Left lung (tissue), 10 donors: ENCODE results near the gene CLTCL1. TPM values are rescaled to one million over a fixed set of nuclear protein-coding genes. Genes with fewer than 3 reads are reported as not detected.
"Not testable (repeated sequence)": the region's sequence is repeated elsewhere in the genome, so short reads cannot be mapped to it uniquely, and the experiment has no call there.

ENCODE experiments used
- ATAC-seq: fragments of 200-7000 bp; cut with Tn5 transposase; one replicate; pipeline ENCODE4 v1.9.1; 2020; ENCODE audit warnings: moderate library complexity
- DNase-seq, 4 donors: peaks; one replicate each; pipeline ENCODE4 v3.0.0-alpha.2; 2013 to 2020
- H3K27ac ChIP-seq, 2 donors: fragments of 200-600 bp; sonication (generic) in 1 of 2; one replicate each; pipeline versions ENCODE4 v1.5.0 to v1.8.0; 2020 to 2021
- H3K27me3 ChIP-seq, 2 donors: fragments of 200-600 bp; sonication (generic) in 1 of 2; one replicate each; pipeline versions ENCODE4 v1.5.0 to v1.8.0; 2020 to 2021
- H3K36me3 ChIP-seq, 2 donors: fragments of 200-600 bp; sonication (generic) in 1 of 2; one replicate each; pipeline versions ENCODE4 v1.5.0 to v1.8.0; 2020 to 2021
- H3K4me1 ChIP-seq, 2 donors: fragments of 200-600 bp; one replicate each; pipeline ENCODE4 v1.8.0; 2021
- H3K4me3 ChIP-seq, 2 donors: fragments of 200-600 bp; sonication (generic) in 1 of 2; one replicate each; pipeline versions ENCODE4 v1.5.0 to v1.8.0; 2020 to 2021; ENCODE audit warnings: mild to moderate bottlenecking in 1 of 2
- H3K9me3 ChIP-seq, 2 donors: fragments of 200-600 bp; sonication (generic) in 1 of 2; one replicate each; pipeline versions ENCODE4 v1.5.0 to v1.8.0; 2020 to 2021
- CTCF ChIP-seq, 2 donors: fragments of 200-600 bp; sonication (generic) in 1 of 2; IDR thresholded peaks; one replicate each; pipeline versions ENCODE4 v1.5.0 to v1.8.0; 2021; ENCODE audit warnings: antibody characterized with exemption in 2 of 2
- intact Hi-C, 2 donors: fragments of 100-400 bp; cut with DNase I; formaldehyde crosslinking; loops; one replicate each; pipeline versions ENCODE4 v1.11.2 to v1.14.2; 2022
- polyA plus RNA-seq, 6 donors: library from polyadenylated mRNA; unstranded; fragments of 120-200 nt; gene quantifications; one replicate each; pipeline ENCODE4 v1.2.1, GENCODE V29; 2013; ENCODE audit not compliant: insufficient read length in 6 of 6
- total RNA-seq, 2 donors: library from RNA; stranded (reverse); fragmentation: NEBNext Ultra II Directional; extraction: Animal tissue kit (Norgen Biotek cat#: 25700); gene quantifications; one replicate each; pipeline ENCODE4 v1.2.1, GENCODE V29; 2021
- donor health status: DM: no; HTN: yes; CAD: no.
- donor health status: DM: no; HTN: no; CAD: no.

Gene CLTCL1
- total and polyA plus RNA-seq, 8 donors = 5.7 to 11.3 (median 9.0) TPM

GRCh38 chr22:19321757-19322156 is 30.2 kb upstream of the CLTCL1 start:
- intact Hi-C loops = no loop called here
- no peaks in the 10 kb centered on the region for H3K36me3 ChIP-seq
- peak overlapping the region in 1 of 2 donors; percentile 31 for H3K27ac ChIP-seq
- H3K4me1 ChIP-seq = no peaks in the 10 kb centered on the region
- DNase-seq = no peak
- H3K27me3 ChIP-seq = no peaks in the 10 kb centered on the region
- H3K4me3 ChIP-seq = no peak overlapping the region
- ATAC-seq = no peak
- H3K9me3 ChIP-seq = peaks cover 0 to 33% of the 10 kb centered on the region in 2 donors
- no peak for TF ChIP-seq CTCF (IDR thresholded peaks at IDR 0.05)

GRCh38 chr22:19320136-19320535 is 28.6 kb upstream of the CLTCL1 start:
- ATAC-seq, intact Hi-C loops: not testable (repeated sequence)

GRCh38 chr22:19319281-19319680 is 27.8 kb upstream of the CLTCL1 start:
- intact Hi-C loops = no loop called here

More at GRCh38 chr22:19320136-19320535, 28.6 kb upstream of the CLTCL1 start:
- not testable (repeated sequence) for H3K27me3 ChIP-seq, H3K27ac ChIP-seq, H3K4me3 ChIP-seq, H3K36me3 ChIP-seq, H3K4me1 ChIP-seq, DNase-seq
- H3K9me3 ChIP-seq = peaks cover 0 to 49% of the 10 kb centered on the region in 2 donors

GRCh38 chr22:19317865-19318264 is 26.3 kb upstream of the CLTCL1 start:
- no peaks in the 10 kb centered on the region for H3K36me3 ChIP-seq
- peaks cover 0 to 56% of the 10 kb centered on the region in 2 donors for H3K9me3 ChIP-seq
- H3K4me3 ChIP-seq = no peak overlapping the region
- no peaks in the 10 kb centered on the region for H3K4me1 ChIP-seq
- ATAC-seq = no peak
- H3K27ac ChIP-seq = no peak overlapping the region
- no peak for TF ChIP-seq CTCF (IDR thresholded peaks at IDR 0.05)
- H3K27me3 ChIP-seq = no peaks in the 10 kb centered on the region
- DNase-seq = no peak
- intact Hi-C loops = no loop called here

More at GRCh38 chr22:19319281-19319680, 27.8 kb upstream of the CLTCL1 start:
- no peaks in the 10 kb centered on the region for H3K36me3 ChIP-seq
- peaks cover 0 to 55% of the 10 kb centered on the region in 2 donors for H3K9me3 ChIP-seq
- no peak for TF ChIP-seq CTCF (IDR thresholded peaks at IDR 0.05)
- DNase-seq = no peak
- H3K27ac ChIP-seq = no peak overlapping the region
- H3K4me3 ChIP-seq = no peak overlapping the region
- no peak for ATAC-seq
- H3K27me3 ChIP-seq = no peaks in the 10 kb centered on the region
- H3K4me1 ChIP-seq = no peaks in the 10 kb centered on the region

GRCh38 chr22:19307872-19308271 is 16.4 kb upstream of the CLTCL1 start:
- Histone ChIP-seq H3K9me3 (no peaks in the 10 kb centered on the region), H3K27me3 (no peaks in the 10 kb centered on the region), H3K4me1 (no peaks in the 10 kb centered on the region), H3K4me3 (no peak overlapping the region), H3K27ac (no peak overlapping the region), H3K36me3 (no peaks in the 10 kb centered on the region)
- TF ChIP-seq CTCF (IDR thresholded peaks at IDR 0.05) = no peak
- DNase-seq (no peak), ATAC-seq (no peak)
- intact Hi-C loops = no loop called here

GRCh38 chr22:19306535-19306934 is 15.0 kb upstream of the CLTCL1 start:
- H3K36me3 ChIP-seq, intact Hi-C loops, H3K9me3 ChIP-seq, H3K27ac ChIP-seq, DNase-seq, H3K4me3 ChIP-seq, ATAC-seq, H3K4me1 ChIP-seq, H3K27me3 ChIP-seq: not testable (repeated sequence)
